Bone marrow (tissue), 2 donors: ENCODE data around the gene CEP112.

ENCODE experiments used
- DNase-seq, 2 donors: peaks; one replicate each; lab custom pipeline; 2025; lab: John Stamatoyannopoulos, UW

CEP112 gene

GRCh38 chr17:65679165-65679845, 512.6 kb downstream of the CEP112 start:
- DNase-seq: no peak

- no peak for DNase-seq
Measured at GRCh38 chr17:65678546-65678945, 513.4 kb downstream of the CEP112 start.

- no peak for DNase-seq
Measured at GRCh38 chr17:65677932-65678331, 514.0 kb downstream of the CEP112 start.

DNA sequence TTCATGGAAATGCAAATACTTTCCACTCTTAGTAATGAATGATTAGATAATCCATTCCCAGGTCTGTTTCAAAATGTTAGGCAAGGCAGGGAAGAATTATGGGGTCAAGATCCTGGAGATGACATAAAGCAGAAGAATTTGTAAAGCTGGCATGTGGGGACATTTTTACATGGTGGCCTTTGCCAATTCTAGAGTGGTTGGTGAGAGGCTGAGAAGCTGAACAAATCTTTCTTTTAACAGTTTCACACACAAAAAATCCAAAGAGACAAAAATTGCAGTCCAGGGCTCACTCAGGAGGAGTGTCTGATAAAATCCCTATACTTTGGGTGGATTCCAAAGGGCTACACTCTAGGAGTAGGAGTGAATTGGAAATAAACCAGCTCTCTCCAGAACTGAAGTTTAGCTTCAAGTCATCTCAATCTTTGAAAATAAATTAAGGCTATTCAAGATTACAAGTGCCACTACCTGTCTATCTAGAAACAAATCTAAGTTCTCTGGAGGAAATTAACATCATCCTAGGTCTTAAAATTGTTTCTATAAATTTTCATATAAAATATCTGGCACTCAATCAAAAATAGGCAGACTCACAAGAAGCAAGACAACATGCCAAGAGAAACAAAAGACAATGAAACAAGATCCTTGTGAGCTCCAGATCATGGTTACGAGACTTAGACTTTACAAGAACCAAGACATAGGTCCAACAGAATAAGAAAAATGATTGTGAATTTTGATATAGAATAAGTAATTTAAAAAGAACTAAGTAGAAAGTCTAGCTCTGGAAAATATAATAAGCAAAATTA, 517.5 kb downstream of the CEP112 start:
- no peak for DNase-seq

DNA sequence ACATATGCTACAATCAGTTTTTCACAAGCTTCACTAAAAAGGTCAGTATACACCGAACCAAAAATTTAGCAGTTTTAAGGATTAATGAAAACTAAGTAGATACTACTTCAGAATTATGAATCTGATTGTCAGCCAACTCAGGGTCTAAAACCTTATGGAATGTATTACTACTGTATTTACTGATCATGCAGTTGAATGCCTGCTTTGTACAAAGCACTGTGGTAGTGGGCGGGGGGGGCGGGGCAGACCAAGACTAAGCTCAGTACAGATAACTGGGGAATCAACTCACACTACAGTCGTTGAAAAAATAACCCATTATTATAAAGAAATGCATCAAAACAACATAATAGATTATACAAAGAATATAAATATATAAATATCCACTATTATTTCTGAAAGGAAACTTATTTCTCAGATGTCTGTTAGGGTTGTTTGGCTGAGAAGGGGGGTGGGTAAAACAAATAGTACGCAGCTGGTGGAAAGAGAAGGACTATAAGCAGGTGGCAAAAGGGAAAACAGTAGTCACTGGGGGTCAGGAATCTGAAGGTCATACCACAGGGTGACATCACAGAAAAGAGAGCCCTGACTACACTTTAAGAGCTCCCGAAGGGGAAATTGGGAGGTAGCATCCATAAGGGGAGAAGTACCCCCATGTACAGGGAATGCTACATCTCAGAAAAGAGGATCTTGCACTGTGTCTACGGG, 521.1 kb downstream of the CEP112 start:
- DNase-seq: no peak

DNA sequence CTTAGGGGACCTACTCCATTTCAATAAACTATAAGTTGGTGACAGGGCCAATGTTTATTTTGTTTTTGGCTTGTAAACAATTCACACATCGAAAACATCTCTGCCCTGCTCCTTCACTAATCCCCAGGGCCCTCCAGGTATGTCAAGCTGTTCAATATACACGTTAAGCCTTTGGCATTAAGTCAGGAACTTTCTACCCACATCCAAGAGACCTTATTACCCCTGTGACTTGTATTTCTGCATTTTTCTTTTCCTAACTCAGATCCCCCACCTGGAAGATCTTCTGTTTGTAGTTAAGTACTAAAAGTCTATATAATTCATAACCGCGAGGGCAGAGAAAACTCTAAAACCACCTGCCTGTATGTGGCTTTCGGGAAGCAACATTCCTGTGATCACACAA, 523.7 kb downstream of the CEP112 start:
- DNase-seq: no peak

GRCh38 chr17:65667656-65668055, 524.3 kb downstream of the CEP112 start:
- DNase-seq: no peak

DNA sequence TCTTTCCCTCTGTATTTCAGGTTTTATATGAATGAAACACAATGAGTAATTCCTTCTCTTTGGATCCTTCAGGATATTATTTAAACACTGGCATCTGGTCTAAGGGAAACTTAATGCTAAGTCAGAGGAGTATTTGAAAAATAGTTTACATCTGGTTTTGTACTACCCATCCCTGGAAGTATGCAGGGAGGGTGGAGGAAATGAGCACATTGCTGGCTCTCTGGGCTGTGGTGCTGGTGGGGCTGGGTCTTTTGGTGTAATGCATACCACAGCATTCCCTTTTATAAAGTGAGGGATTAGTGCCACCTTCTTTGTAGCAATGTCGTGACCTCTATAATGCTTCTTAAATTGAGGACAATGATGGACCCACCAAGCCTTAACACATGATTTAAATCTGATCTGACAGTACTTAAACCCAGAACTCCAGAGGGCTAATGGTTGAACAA, 525.0 kb downstream of the CEP112 start:
- DNase-seq: no peak

DNA sequence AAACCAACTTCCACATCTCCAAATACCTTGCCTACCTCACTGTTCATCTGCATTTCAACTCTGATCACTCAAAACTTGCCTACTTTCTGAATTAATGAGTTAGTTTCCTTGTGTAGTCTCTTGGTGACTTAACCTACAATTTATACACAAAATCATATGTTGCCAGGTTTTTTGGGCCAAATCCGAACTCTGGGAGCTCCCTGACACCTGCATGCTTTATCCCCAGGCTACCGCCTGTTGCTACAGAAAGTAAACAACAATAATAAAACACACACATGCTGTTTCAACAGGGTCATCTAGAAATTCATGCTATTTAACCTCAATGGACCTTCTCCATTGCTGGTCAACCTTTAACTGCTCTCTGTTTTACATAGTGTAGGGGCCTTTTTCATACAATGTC, 526.0 kb downstream of the CEP112 start:
- no peak for DNase-seq

- DNase-seq: no peak
Measured at GRCh38 chr17:65664696-65665095, 527.2 kb downstream of the CEP112 start.

GRCh38 chr17:65664266-65664665, 527.7 kb downstream of the CEP112 start:
- no peak for DNase-seq

DNA sequence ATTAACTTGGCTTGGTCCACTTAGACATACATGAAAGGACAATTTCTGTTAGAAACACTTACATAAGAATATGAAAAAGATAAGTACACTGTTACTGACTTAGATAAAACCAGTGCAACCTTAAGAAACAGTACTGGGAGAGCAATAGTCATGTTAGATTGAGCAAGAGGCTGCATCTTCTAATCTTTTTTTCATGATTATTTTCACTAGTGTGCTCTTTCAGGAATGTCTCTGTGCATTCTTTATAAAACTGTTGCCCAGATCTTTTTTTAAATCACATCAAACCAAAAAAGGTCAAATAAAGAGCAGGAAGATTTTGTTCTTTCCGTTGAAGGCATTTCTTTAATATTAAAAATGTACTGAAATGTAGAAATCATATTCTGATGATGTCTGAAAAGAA, 529.7 kb downstream of the CEP112 start:
- no peak for DNase-seq

DNA sequence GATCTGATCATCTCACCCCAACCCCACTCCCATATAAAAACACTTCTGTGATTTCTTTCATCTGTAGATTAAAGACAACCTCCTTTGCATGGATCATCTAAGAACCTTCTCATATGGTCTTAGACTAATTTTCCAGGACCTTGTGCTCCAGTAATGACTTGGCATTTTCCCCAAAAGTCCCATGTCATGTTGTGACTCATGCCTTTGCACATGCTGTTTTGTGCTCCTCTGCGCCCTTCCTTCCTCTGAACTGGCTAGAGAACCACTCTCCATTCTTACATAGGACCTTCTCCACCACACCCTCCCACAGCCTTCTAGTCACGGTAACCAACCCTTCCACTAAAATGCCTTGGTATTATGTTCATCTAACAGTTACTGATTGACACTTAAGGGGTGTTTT, 531.0 kb downstream of the CEP112 start:
- no peak for DNase-seq

GRCh38 chr17:65660078-65660477, 531.9 kb downstream of the CEP112 start:
- no peak for DNase-seq

DNA sequence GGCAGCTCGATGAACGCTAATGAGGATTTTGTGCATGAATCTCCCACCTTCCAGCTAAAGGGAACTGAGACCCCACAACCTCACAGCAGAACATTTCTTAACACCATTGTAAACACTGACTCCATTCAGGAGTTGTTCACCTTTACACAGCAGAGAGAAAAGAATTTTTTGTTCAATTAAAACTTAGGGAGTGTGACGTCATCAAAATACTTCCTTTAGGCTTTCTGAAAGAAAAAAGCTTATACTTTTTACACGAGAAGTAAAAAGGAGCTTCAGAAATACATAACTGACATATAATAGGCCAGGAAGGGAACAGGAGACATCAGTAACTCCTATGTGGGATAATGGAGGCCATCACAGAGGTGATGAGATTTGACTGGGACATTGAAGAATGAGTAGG, 532.4 kb downstream of the CEP112 start:
- DNase-seq: no peak

DNA sequence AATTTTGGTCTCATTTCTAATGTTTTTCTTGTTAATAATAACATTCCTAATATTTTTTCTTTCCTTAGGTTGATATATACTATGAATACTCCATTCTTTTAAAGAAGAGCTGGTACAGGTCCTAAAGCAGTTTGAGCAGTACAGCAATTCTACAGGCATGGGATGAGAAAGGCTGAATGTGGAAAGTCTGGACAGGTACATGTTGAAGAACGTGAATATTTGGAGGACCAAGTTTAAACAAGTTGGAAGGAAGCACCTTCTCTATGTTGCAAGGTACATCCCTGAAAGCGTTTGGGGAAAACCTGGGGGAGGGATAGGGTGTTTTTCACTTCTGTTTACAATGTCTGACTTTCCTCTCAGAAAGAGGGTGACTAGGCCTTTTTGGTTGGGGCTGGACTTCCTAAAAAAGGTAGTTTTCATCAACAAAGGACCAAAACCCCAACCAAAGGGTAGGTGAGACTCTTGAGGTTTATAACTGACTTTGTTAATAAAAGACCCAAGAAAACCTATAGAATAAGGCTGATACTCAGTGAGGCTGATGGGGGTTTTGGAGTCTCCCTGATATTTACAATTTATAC, 534.6 kb downstream of the CEP112 start:
- DNase-seq: no peak

DNA sequence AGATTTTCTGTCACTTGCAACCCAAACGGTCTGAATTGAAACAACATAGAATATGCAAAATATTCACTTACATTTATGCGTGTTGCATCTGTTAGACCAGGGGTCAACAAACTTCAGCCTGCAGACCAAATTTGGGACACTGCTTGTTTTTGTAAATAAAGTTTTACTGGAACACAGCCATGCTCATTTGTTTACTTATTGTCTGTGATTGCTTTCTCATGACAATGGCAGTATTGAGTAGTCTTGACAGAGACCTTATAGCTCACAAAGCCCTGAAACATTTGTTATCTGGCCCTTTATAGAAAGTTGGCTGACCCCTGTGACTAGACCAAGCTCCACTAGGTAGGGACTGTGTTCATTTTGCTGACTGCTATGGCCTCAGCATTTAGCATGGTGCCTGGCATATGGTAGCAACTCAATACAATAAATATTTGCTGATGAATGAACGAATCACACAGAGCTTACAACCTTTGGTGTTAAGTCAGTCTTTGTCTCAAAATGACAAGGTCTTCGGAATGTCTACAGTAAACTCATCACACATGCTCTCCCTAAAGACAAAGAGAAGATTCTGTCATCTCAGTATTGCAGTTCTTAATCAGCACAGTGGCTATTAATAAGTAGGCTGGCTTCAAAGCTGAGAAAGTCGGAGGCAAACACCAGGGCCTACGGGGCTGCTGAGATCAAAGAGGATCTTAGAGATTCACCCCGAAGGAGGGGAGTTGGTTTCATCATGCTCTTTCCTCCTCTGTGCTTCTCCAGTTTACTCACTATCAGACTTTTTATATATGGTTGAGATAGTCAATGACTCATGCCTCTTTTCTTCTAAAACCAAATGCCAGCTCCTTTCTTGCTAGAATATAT, 535.3 kb downstream of the CEP112 start:
- no peak for DNase-seq

- no peak for DNase-seq
Measured at GRCh38 chr17:65655706-65656105, 536.2 kb downstream of the CEP112 start.

DNA sequence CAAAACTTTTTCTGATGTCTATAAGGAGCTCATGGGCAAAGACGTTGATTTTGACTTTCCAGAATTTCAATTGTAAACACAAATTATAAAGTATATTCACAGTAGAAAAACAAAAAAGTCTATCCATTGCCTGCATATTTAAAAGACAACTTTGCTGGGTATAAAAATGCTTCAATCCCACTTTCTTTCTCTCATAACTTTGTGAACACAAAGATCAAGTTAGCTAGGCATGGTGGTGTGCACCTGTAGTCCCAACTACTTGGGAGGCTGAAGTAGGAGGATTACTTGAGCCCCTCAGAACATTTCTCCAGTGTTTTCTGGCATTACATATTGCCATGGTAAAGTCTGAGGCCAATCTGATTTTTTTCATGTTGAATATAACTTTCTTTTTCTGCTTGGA, 547.4 kb downstream of the CEP112 start:
- DNase-seq: no peak

- DNase-seq: no peak
Measured at GRCh38 chr17:65638221-65638975, 553.5 kb downstream of the CEP112 start.

- DNase-seq: no peak
Measured at GRCh38 chr17:65637786-65638185, 554.1 kb downstream of the CEP112 start.
